DMS153 treated with DMSO at 0.1 percent for 48 hours (cell line): ENCODE data around the gene NBEAL1.
"Not testable (repeated sequence)": the region's sequence is repeated elsewhere in the genome, so short reads cannot be mapped to it uniquely, and the experiment has no call there.

Experiments
- DNase-seq: peaks from one replicate; lab custom pipeline; 2025; ENCODE audit not compliant: unreplicated experiment; lab: John Stamatoyannopoulos, UW

Gene NBEAL1

GRCh38 chr2:203110496-203110895 lies 95.8 kb downstream of the NBEAL1 start:
- DNase-seq, result not testable (repeated sequence)

- no peak for DNase-seq
Observed at GRCh38 chr2:203112342-203112741, 97.7 kb downstream of the NBEAL1 start.

GRCh38 chr2:203115201-203115700 lies 100.6 kb downstream of the NBEAL1 start:
- not testable (repeated sequence) for DNase-seq

- no peak for DNase-seq
Observed at GRCh38 chr2:203122317-203122986, 107.8 kb downstream of the NBEAL1 start.

- no peak for DNase-seq
Observed at GRCh38 chr2:203126996-203127395, 112.3 kb downstream of the NBEAL1 start.

GRCh38 chr2:203135105-203135504 lies 120.4 kb downstream of the NBEAL1 start:
- DNase-seq, result no peak

GRCh38 chr2:203143391-203143790 lies 128.7 kb downstream of the NBEAL1 start:
- no peak for DNase-seq

GRCh38 chr2:203149194-203149593 lies 134.5 kb downstream of the NBEAL1 start:
- no peak for DNase-seq

- no peak for DNase-seq
Observed at GRCh38 chr2:203155406-203155805, 140.7 kb downstream of the NBEAL1 start.

GRCh38 chr2:203162722-203163121 lies 148.0 kb downstream of the NBEAL1 start:
- DNase-seq, result not testable (repeated sequence)

- no peak for DNase-seq
Observed at GRCh38 chr2:203164311-203164935, 149.7 kb downstream of the NBEAL1 start.

GRCh38 chr2:203167751-203168150 lies 153.1 kb downstream of the NBEAL1 start:
- no peak for DNase-seq

GRCh38 chr2:203170502-203170901 lies 155.8 kb downstream of the NBEAL1 start:
- DNase-seq, result no peak

- no peak for DNase-seq
Observed at GRCh38 chr2:203175371-203175770, 160.7 kb downstream of the NBEAL1 start.

GRCh38 chr2:203177361-203177760 lies 162.7 kb downstream of the NBEAL1 start:
- DNase-seq, result no peak

GRCh38 chr2:203185864-203186263 lies 171.2 kb downstream of the NBEAL1 start:
- no peak for DNase-seq

- not testable (repeated sequence) for DNase-seq
Observed at GRCh38 chr2:203190547-203190946, 175.9 kb downstream of the NBEAL1 start.

GRCh38 chr2:203191026-203191425 lies 176.4 kb downstream of the NBEAL1 start:
- DNase-seq, result not testable (repeated sequence)

- DNase-seq, result no peak
Observed at GRCh38 chr2:203191961-203192360, 177.3 kb downstream of the NBEAL1 start.

GRCh38 chr2:203195331-203196036 lies 180.8 kb downstream of the NBEAL1 start:
- DNase-seq, result no peak

GRCh38 chr2:203200866-203201265 lies 186.2 kb downstream of the NBEAL1 start:
- no peak for DNase-seq

GRCh38 chr2:203201426-203201825 lies 186.8 kb downstream of the NBEAL1 start:
- DNase-seq, result no peak
